ENCODE measurements around the gene ALDH1A3. TPM values are rescaled to one million over a fixed set of nuclear protein-coding genes. Genes with fewer than 3 reads are reported as not detected.

Gene ALDH1A3
- total and polyA plus RNA-seq, 2 of the 4 experiments (the other 2 are of a cell fraction), result 3.1 to 5.0 TPM

DNA sequence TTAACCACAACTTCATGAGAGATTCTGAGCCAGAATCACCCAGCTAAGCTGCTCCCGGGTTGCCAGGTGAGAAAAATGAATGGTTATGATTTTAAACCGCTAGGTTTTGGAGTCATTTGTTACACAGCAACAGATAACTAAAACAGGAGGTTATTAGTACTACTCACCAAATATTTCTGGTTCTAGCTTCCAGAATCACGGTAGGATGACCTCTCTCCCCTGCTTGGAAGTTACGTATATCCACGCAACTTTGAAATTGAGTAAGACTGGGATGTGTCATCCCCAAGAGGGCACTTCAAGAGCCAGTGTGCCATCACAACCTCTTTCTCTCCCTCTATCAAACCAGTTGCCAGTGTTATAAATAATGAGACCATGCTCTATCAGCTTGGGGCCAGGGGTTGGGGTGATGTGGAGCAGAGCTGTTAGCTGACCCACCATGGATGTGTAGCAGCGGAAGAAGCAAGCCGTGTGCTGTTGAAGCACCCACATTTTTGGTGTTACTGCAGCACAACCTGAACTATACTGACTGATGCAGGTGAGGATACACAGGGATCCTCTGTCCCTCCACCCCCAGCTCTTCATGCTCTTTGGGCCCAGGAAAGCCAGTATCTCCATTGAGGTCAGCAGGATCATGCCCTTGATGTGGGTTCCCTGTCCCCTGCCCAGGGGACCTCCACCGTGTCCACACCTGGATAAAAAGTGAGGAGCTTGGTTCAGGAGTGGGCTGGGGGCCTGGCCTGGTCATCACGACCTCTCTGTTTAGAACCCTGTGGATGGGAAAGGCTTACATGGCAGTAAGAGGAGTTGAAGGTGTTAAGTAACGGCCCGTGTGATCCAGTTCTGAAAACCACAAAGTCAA is 19.4 kb upstream of the ALDH1A3 start:
- H2AK9ac ChIP-seq (replicated peaks; ENCODE audit: low read depth, low read length, poor library complexity), result no peak overlapping the region
- DNase-seq, result no peak
- H3K36me3 ChIP-seq (ENCODE audit: control insufficient read depth, insufficient read depth, low read length), result no peaks in the 10 kb centered on the region
- no peak overlapping the region; the same call in 1 of the 2 replicates for H4K91ac ChIP-seq (ENCODE audit: insufficient read depth, low read depth, low read length)
- TF ChIP-seq MAFK (IDR thresholded peaks at IDR 0.05; ENCODE audit: low read depth, low read length), result no peak
- TF ChIP-seq MXI1 (IDR thresholded peaks at IDR 0.05; ENCODE audit: borderline replicate concordance, low read depth, low read length), result no peak
- no peak overlapping the region for H3K4me2 ChIP-seq (ENCODE audit: low read depth, low read length)
- H2BK5ac ChIP-seq (ENCODE audit: low read depth, low read length, poor library complexity, severe bottlenecking), result no peak overlapping the region
- H3K9ac ChIP-seq (ENCODE audit: low read depth, low read length), result no peak overlapping the region
- H3K9me1 ChIP-seq (ENCODE audit: insufficient read depth, low read length), result no peaks in the 10 kb centered on the region
- in situ Hi-C loops (cut with MboI; ENCODE audit: low sequenced_read_pairs) (no loop called here), dilution Hi-C loops (cut with HindIII; ENCODE audit: low sequenced_read_pairs, unreplicated experiment) (no loop called here), intact Hi-C loops (cut with micrococcal nuclease) (no loop called here)
- ChIA-PET POLR2A (ENCODE audit: unreplicated experiment) (no interaction called here), CTCF (no interaction called here)
- no peaks in the 10 kb centered on the region for H3K79me1 ChIP-seq (ENCODE audit: low read depth in 1 of 2, low read length in 2 of 2)
- H3K18ac ChIP-seq (ENCODE audit: low read depth, low read length), result no peak overlapping the region
- H2AK5ac ChIP-seq (ENCODE audit: low read depth, low read length), result no peak overlapping the region
- no peak for ATAC-seq (ENCODE audit: low read depth)
- peaks cover 7% of the 10 kb centered on the region for H3K9me3 ChIP-seq (ENCODE audit: control insufficient read depth, insufficient read depth, low read length)
- no peaks in the 10 kb centered on the region for H4K20me1 ChIP-seq (ENCODE audit: insufficient read depth, low read length)
- H4K5ac ChIP-seq (ENCODE audit: low read depth, low read length), result no peak overlapping the region
- H3K4me1 ChIP-seq (ENCODE audit: control insufficient read depth, insufficient read depth, low read length), result peaks cover 6% of the 10 kb centered on the region
- WGBS, 2 experiments (ENCODE audit: extremely low coverage in 2 of 2, insufficient read length in 1 of 2), result 80% methylated on average over 2 of the region's 11 CpGs; no CpG with 5 or more reads in 1 of the 2 experiments
- no TSS peak for BruUV-seq (replicated peaks)
- no peak overlapping the region for H2BK120ac ChIP-seq (ENCODE audit: low read depth, low read length)
- no peak overlapping the region for H3K4ac ChIP-seq (ENCODE audit: low read depth, low read length)
- no peak overlapping the region for H3K4me3 ChIP-seq (ENCODE audit: insufficient read depth, low read depth, low read length)
- no peak overlapping the region for H2AFZ ChIP-seq (replicated peaks; ENCODE audit: low read length, poor library complexity)
- no peak overlapping the region for H3K23ac ChIP-seq (ENCODE audit: low read depth, low read length)
- H3K56ac ChIP-seq (ENCODE audit: extremely low read depth, insufficient read depth, low read length), result no peak overlapping the region
- H2BK20ac ChIP-seq (ENCODE audit: low read depth, low read length), result no peak overlapping the region; the same call in 1 of the 2 replicates
- peaks cover 6% of the 10 kb centered on the region for H3K27me3 ChIP-seq (ENCODE audit: control insufficient read depth, insufficient read depth, low read length)
- H3K14ac ChIP-seq (replicated peaks; ENCODE audit: low read depth, low read length), result no peak overlapping the region
- H2BK15ac ChIP-seq (ENCODE audit: low read depth, low read length), result no peak overlapping the region
- no peak overlapping the region for H3K27ac ChIP-seq (ENCODE audit: insufficient read depth, low read length)
- no peak overlapping the region for H4K8ac ChIP-seq (ENCODE audit: low read depth in 2 of 2, low read length in 2 of 2)

Measured in IMR-90 (cell line).